Measurements from ENCODE around the gene ACKR2.
"Not testable (repeated sequence)": the region's sequence is repeated elsewhere in the genome, so short reads cannot be mapped to it uniquely, and the experiment has no call there.

DNA sequence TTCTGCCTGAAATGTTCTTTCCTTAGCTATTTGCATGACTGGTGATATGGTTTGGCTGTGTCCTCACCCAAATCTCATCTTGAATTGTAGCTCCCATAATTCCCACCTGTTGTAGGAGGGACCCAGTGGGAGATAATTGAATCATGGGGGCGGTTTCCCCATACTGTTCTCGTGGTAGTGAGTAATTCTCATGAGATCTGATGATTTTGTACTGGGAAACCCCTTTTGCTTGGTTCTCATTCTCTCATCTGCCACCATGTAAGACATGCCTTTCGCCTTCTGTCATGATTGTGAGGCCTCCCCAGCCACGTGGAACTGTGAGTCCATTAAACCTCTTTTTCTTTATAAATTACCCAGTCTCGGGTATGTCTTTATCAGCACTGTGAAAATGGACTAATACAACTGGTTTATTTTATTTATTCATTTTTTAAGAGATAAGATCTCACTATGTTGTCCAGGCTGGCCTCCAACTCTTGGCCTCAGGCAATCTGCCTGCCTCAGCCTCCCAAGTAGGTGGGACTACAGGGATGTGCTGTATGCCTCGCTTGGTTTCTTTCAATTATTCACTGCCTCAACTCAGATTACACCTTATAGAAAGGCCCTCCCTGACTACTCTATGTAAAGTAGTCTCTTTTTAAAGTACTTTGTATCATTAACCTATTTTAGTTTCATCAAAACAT, 74.1 kb downstream of the ACKR2 start:
- TF ChIP-seq, protein P1, sequence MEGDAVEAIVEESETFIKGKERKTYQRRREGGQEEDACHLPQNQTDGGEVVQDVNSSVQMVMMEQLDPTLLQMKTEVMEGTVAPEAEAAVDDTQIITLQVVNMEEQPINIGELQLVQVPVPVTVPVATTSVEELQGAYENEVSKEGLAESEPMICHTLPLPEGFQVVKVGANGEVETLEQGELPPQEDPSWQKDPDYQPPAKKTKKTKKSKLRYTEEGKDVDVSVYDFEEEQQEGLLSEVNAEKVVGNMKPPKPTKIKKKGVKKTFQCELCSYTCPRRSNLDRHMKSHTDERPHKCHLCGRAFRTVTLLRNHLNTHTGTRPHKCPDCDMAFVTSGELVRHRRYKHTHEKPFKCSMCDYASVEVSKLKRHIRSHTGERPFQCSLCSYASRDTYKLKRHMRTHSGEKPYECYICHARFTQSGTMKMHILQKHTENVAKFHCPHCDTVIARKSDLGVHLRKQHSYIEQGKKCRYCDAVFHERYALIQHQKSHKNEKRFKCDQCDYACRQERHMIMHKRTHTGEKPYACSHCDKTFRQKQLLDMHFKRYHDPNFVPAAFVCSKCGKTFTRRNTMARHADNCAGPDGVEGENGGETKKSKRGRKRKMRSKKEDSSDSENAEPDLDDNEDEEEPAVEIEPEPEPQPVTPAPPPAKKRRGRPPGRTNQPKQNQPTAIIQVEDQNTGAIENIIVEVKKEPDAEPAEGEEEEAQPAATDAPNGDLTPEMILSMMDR (IDR thresholded peaks at IDR 0.05): not testable (repeated sequence)
- TF ChIP-seq POLR2A (IDR thresholded peaks at IDR 0.05): not testable (repeated sequence)

Data from testis (tissue), 2 donors.